ENCODE measurements around the gene ZNF124.

DNA sequence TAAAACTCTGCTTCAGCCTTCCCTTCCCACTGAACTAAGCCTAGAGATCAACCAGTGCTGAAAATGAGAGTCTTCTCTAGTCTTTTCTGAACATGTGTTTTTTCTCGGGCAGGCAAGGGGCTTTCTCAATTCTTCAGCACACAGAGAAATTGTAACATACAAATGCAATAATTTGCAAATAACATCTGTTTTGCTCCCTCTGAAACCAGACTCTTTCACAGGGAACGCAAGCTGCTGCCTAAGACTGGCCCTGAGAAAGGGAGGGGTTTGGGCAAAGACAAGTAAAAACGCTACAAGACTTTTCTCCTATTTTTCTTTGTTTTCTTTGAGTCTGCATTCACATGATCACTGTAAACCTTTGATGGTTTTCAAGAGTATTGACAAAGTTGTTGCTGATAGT is 44.4 kb upstream of the ZNF124 start:
- TF ChIP-seq RAD21 (conservative IDR thresholded peaks at IDR 0.05) (no peak), EP300 (conservative IDR thresholded peaks at IDR 0.05; ENCODE audit: poor library complexity, severe bottlenecking) (no peak), POLR2AphosphoS5 (IDR thresholded peaks at IDR 0.05) (no peak), SMC3 (conservative IDR thresholded peaks at IDR 0.05; ENCODE audit: poor library complexity) (no peak), EZH2 (IDR thresholded peaks at IDR 0.05; ENCODE audit: borderline replicate concordance, insufficient read depth, low read length, poor library complexity, severe bottlenecking) (no peak), TAF1 (IDR thresholded peaks at IDR 0.05; ENCODE audit: low read depth) (no peak)
- TF ChIP-seq, protein P1, sequence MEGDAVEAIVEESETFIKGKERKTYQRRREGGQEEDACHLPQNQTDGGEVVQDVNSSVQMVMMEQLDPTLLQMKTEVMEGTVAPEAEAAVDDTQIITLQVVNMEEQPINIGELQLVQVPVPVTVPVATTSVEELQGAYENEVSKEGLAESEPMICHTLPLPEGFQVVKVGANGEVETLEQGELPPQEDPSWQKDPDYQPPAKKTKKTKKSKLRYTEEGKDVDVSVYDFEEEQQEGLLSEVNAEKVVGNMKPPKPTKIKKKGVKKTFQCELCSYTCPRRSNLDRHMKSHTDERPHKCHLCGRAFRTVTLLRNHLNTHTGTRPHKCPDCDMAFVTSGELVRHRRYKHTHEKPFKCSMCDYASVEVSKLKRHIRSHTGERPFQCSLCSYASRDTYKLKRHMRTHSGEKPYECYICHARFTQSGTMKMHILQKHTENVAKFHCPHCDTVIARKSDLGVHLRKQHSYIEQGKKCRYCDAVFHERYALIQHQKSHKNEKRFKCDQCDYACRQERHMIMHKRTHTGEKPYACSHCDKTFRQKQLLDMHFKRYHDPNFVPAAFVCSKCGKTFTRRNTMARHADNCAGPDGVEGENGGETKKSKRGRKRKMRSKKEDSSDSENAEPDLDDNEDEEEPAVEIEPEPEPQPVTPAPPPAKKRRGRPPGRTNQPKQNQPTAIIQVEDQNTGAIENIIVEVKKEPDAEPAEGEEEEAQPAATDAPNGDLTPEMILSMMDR (IDR thresholded peaks at IDR 0.05; ENCODE audit: poor library complexity, severe bottlenecking) = no peak
- TF ChIP-seq, protein P2, sequence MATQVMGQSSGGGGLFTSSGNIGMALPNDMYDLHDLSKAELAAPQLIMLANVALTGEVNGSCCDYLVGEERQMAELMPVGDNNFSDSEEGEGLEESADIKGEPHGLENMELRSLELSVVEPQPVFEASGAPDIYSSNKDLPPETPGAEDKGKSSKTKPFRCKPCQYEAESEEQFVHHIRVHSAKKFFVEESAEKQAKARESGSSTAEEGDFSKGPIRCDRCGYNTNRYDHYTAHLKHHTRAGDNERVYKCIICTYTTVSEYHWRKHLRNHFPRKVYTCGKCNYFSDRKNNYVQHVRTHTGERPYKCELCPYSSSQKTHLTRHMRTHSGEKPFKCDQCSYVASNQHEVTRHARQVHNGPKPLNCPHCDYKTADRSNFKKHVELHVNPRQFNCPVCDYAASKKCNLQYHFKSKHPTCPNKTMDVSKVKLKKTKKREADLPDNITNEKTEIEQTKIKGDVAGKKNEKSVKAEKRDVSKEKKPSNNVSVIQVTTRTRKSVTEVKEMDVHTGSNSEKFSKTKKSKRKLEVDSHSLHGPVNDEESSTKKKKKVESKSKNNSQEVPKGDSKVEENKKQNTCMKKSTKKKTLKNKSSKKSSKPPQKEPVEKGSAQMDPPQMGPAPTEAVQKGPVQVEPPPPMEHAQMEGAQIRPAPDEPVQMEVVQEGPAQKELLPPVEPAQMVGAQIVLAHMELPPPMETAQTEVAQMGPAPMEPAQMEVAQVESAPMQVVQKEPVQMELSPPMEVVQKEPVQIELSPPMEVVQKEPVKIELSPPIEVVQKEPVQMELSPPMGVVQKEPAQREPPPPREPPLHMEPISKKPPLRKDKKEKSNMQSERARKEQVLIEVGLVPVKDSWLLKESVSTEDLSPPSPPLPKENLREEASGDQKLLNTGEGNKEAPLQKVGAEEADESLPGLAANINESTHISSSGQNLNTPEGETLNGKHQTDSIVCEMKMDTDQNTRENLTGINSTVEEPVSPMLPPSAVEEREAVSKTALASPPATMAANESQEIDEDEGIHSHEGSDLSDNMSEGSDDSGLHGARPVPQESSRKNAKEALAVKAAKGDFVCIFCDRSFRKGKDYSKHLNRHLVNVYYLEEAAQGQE (IDR thresholded peaks at IDR 0.05; ENCODE audit: borderline replicate concordance) = no peak

All from neural cell (in vitro differentiated cells).